ENCODE measurements around the gene PLEKHA4. TPM values are rescaled to one million over a fixed set of nuclear protein-coding genes. Genes with fewer than 3 reads are reported as not detected.

The PLEKHA4 gene
- 10 to 100 TPM in 1 of 2 donors, 1 to 10 TPM in 1; 6.5 to 21.1 TPM for total RNA-seq

GRCh38 chr19:48868114-48868886, at the start of gene PLEKHA4:
Gene PLEKHA4, minus strand, starts transcription at chr19:48868617. Its CDS starts 997 bp downstream, at chr19:48867620.
- peak in 2 of 3 donors; percentile 42 to 61 for TF ChIP-seq POLR2A (IDR thresholded peaks at IDR 0.05)
- TF ChIP-seq, protein P1, sequence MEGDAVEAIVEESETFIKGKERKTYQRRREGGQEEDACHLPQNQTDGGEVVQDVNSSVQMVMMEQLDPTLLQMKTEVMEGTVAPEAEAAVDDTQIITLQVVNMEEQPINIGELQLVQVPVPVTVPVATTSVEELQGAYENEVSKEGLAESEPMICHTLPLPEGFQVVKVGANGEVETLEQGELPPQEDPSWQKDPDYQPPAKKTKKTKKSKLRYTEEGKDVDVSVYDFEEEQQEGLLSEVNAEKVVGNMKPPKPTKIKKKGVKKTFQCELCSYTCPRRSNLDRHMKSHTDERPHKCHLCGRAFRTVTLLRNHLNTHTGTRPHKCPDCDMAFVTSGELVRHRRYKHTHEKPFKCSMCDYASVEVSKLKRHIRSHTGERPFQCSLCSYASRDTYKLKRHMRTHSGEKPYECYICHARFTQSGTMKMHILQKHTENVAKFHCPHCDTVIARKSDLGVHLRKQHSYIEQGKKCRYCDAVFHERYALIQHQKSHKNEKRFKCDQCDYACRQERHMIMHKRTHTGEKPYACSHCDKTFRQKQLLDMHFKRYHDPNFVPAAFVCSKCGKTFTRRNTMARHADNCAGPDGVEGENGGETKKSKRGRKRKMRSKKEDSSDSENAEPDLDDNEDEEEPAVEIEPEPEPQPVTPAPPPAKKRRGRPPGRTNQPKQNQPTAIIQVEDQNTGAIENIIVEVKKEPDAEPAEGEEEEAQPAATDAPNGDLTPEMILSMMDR (IDR thresholded peaks at IDR 0.05): no peak
- H3K4me3 ChIP-seq: no peak within 1 kb of the TSS
- ATAC-seq (no peak), DNase-seq (peak; percentile 38 to 59 (median 42))
- H3K27me3 ChIP-seq: no peaks in the 10 kb centered on the region
- intact Hi-C loops (cut with DNase I): no loop called here
- WGBS, 2 donors: 35 to 39% methylated on average over 11 of the region's 11 CpGs
- H3K9me3 ChIP-seq: no peaks in the 10 kb centered on the region
- peaks cover 8% of the 10 kb centered on the region for H3K4me1 ChIP-seq
- peak within 1 kb of the TSS in 3 of 4 donors; percentile 59 to 66 (median 59) for H3K27ac ChIP-seq
- no peaks in the 10 kb centered on the region for H3K36me3 ChIP-seq (replicated peaks in 1 of 2; ENCODE audit: insufficient read depth in 1 of 2, low read depth in 2 of 2)

GRCh38 chr19:48918071-48918470, 49.7 kb upstream of the PLEKHA4 start:
- no peaks in the 10 kb centered on the region for H3K9me3 ChIP-seq
- no peak for DNase-seq
- no peaks in the 10 kb centered on the region for H3K27me3 ChIP-seq
- WGBS, 2 donors: 77 to 97% methylated on average over 5 to 6 of the region's 6 CpGs
- intact Hi-C loops (cut with DNase I): no loop called here
- no peak for ATAC-seq
- H3K4me1 ChIP-seq: no peaks in the 10 kb centered on the region
- no peak for TF ChIP-seq POLR2A (IDR thresholded peaks at IDR 0.05)
- TF ChIP-seq, protein P1 (IDR thresholded peaks at IDR 0.05): no peak
- H3K27ac ChIP-seq: no peak overlapping the region
- no peak overlapping the region for H3K4me3 ChIP-seq
- peaks cover 16 to 22% of the 10 kb centered on the region in 2 donors for H3K36me3 ChIP-seq (replicated peaks in 1 of 2; ENCODE audit: insufficient read depth in 1 of 2, low read depth in 2 of 2)

- intact Hi-C loops (cut with DNase I): no loop called here
- DNase-seq: no peak
Measured at GRCh38 chr19:48915757-48916156, 47.3 kb upstream of the PLEKHA4 start.

DNA sequence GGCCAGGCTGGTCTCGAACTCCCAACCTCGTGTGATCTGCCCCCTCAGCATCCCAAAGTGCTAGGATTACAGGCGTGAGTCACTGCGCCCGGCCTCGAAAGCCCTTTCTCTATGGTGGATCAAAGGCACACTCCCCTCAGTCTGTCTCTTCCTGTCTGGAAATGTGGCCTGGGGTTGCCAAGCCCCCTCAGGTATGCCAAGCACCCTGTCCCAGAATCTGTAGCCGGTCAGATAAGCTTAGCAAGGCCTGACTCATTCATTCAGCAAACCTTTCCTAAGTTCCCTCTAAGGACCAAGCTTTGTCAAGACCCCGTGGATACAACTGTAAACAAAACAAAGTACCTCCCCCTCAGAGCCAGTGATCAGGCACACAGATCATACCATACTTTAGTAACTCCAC, 45.8 kb upstream of the PLEKHA4 start:
- Histone ChIP-seq H3K36me3 (replicated peaks in 1 of 2; ENCODE audit: insufficient read depth in 1 of 2, low read depth in 2 of 2) (peaks cover 13 to 21% of the 10 kb centered on the region in 2 donors), H3K4me1 (no peaks in the 10 kb centered on the region), H3K27ac (no peak overlapping the region), H3K9me3 (no peaks in the 10 kb centered on the region), H3K4me3 (no peak overlapping the region), H3K27me3 (no peaks in the 10 kb centered on the region)
- DNase-seq (no peak), ATAC-seq (no peak)
- WGBS, 2 donors: 88 to 94% methylated on average over 4 to 8 of the region's 8 CpGs
- intact Hi-C loops (cut with DNase I): no loop called here
- no peak for TF ChIP-seq POLR2A (IDR thresholded peaks at IDR 0.05)
- TF ChIP-seq, protein P1 (IDR thresholded peaks at IDR 0.05): no peak

More at GRCh38 chr19:48915757-48916156, 47.3 kb upstream of the PLEKHA4 start:
- Histone ChIP-seq H3K36me3 (replicated peaks in 1 of 2; ENCODE audit: insufficient read depth in 1 of 2, low read depth in 2 of 2) (peaks cover 13 to 23% of the 10 kb centered on the region in 2 donors), H3K4me1 (no peaks in the 10 kb centered on the region), H3K27ac (no peak overlapping the region), H3K9me3 (no peaks in the 10 kb centered on the region), H3K4me3 (no peak overlapping the region), H3K27me3 (no peaks in the 10 kb centered on the region)
- WGBS, 2 donors: 82 to 90% methylated on average over 8 of the region's 8 CpGs
- ATAC-seq: no peak
- TF ChIP-seq, protein P1 (IDR thresholded peaks at IDR 0.05): no peak
- TF ChIP-seq POLR2A (IDR thresholded peaks at IDR 0.05): no peak
